NCI-H1048 (cell line): ENCODE data around the gene CACNA1G.

Experiments used
- DNase-seq: peaks from one replicate; lab custom pipeline; 2025; lab: John Stamatoyannopoulos, UW

Gene CACNA1G

GRCh38 chr17:50588391-50589049 is 28.0 kb downstream of the CACNA1G start:
- no peak for DNase-seq

- DNase-seq = no peak
Observed at GRCh38 chr17:50589095-50589705, 28.7 kb downstream of the CACNA1G start.

- DNase-seq = no peak
Observed at GRCh38 chr17:50590946-50591737, 30.6 kb downstream of the CACNA1G start.

GRCh38 chr17:50593321-50593720 is 32.8 kb downstream of the CACNA1G start:
- DNase-seq = no peak

GRCh38 chr17:50594128-50594823 is 33.8 kb downstream of the CACNA1G start:
- DNase-seq = no peak

- DNase-seq = no peak
Observed at GRCh38 chr17:50594892-50595291, 34.4 kb downstream of the CACNA1G start.

- no peak for DNase-seq
Observed at GRCh38 chr17:50596191-50597037, 35.9 kb downstream of the CACNA1G start.

- no peak for DNase-seq
Observed at GRCh38 chr17:50598487-50598886, 38.0 kb downstream of the CACNA1G start.

- DNase-seq = no peak
Observed at GRCh38 chr17:50599606-50600005, 39.1 kb downstream of the CACNA1G start.

- DNase-seq = no peak
Observed at GRCh38 chr17:50601823-50602375, 41.4 kb downstream of the CACNA1G start.

- DNase-seq = no peak
Observed at GRCh38 chr17:50602836-50603235, 42.3 kb downstream of the CACNA1G start.

GRCh38 chr17:50603340-50603739 is 42.8 kb downstream of the CACNA1G start:
- DNase-seq = no peak

GRCh38 chr17:50604513-50604912 is 44.0 kb downstream of the CACNA1G start:
- DNase-seq = no peak

- no peak for DNase-seq
Observed at GRCh38 chr17:50605429-50605828, 44.9 kb downstream of the CACNA1G start.

- DNase-seq = no peak
Observed at GRCh38 chr17:50607522-50608175, 47.1 kb downstream of the CACNA1G start.

GRCh38 chr17:50608700-50609379 is 48.3 kb downstream of the CACNA1G start:
- DNase-seq = no peak

GRCh38 chr17:50609380-50610074 is 49.0 kb downstream of the CACNA1G start:
- DNase-seq = no peak

GRCh38 chr17:50611634-50612033 is 51.1 kb downstream of the CACNA1G start:
- DNase-seq = no peak

- no peak for DNase-seq
Observed at GRCh38 chr17:50612281-50612680, 51.8 kb downstream of the CACNA1G start.
